GM06990 (cell line): ENCODE results near the gene NR1I2.

ENCODE experiments used
- DNase-seq: peaks from one replicate; pipeline ENCODE4 v3.0.0-alpha.2; 2011; ENCODE audit not compliant: insufficient read length; ENCODE audit errors: extremely low read depth
- H3K27me3 ChIP-seq: replicated peaks from 2 replicates; pipeline ENCODE4 v1.6.0; 2011; ENCODE audit warnings: low read length; ENCODE audit not compliant: control insufficient read depth, insufficient read depth
- H3K36me3 ChIP-seq: 2 replicates; pipeline ENCODE4 v1.5.1; 2011; ENCODE audit warnings: low read length; ENCODE audit not compliant: control insufficient read depth, insufficient read depth
- H3K4me3 ChIP-seq: replicated peaks from 2 replicates; pipeline ENCODE4 v1.5.1; 2011; ENCODE audit warnings: low read depth, mild to moderate bottlenecking, control low read depth, low read length
- CTCF ChIP-seq: IDR thresholded peaks from 2 replicates; pipeline ENCODE4 v1.5.1; 2011; ENCODE audit warnings: low read length, control low read depth, mild to moderate bottlenecking, inconsistent platforms; ENCODE audit not compliant: insufficient read depth, poor library complexity, severe bottlenecking

The NR1I2 gene

GRCh38 chr3:119745942-119746341, 36.0 kb upstream of the NR1I2 start:
- no peaks in the 10 kb centered on the region for H3K36me3 ChIP-seq
- no peak for TF ChIP-seq CTCF
- no peaks in the 10 kb centered on the region for H3K27me3 ChIP-seq
- DNase-seq = no peak
- no peak overlapping the region for H3K4me3 ChIP-seq

- no peak overlapping the region for H3K4me3 ChIP-seq
Observed at GRCh38 chr3:119746423-119746822, 35.5 kb upstream of the NR1I2 start.

GRCh38 chr3:119747357-119747756, 34.5 kb upstream of the NR1I2 start:
- DNase-seq = no peak

More at GRCh38 chr3:119746423-119746822, 35.5 kb upstream of the NR1I2 start:
- Histone ChIP-seq H3K27me3 (no peaks in the 10 kb centered on the region), H3K36me3 (no peaks in the 10 kb centered on the region)
- TF ChIP-seq CTCF = no peak
- no peak for DNase-seq

GRCh38 chr3:119748991-119749390, 32.9 kb upstream of the NR1I2 start:
- Histone ChIP-seq H3K36me3 (no peaks in the 10 kb centered on the region), H3K4me3 (no peak overlapping the region), H3K27me3 (no peaks in the 10 kb centered on the region)
- DNase-seq = no peak
- TF ChIP-seq CTCF = no peak

More at GRCh38 chr3:119747357-119747756, 34.5 kb upstream of the NR1I2 start:
- Histone ChIP-seq H3K36me3 (no peaks in the 10 kb centered on the region), H3K4me3 (no peak overlapping the region), H3K27me3 (no peaks in the 10 kb centered on the region)
- TF ChIP-seq CTCF = no peak

- no peaks in the 10 kb centered on the region for H3K36me3 ChIP-seq
- no peak overlapping the region for H3K4me3 ChIP-seq
- DNase-seq = no peak
- no peak for TF ChIP-seq CTCF
- H3K27me3 ChIP-seq = no peaks in the 10 kb centered on the region
Observed at GRCh38 chr3:119751423-119751822, 30.5 kb upstream of the NR1I2 start.

DNA sequence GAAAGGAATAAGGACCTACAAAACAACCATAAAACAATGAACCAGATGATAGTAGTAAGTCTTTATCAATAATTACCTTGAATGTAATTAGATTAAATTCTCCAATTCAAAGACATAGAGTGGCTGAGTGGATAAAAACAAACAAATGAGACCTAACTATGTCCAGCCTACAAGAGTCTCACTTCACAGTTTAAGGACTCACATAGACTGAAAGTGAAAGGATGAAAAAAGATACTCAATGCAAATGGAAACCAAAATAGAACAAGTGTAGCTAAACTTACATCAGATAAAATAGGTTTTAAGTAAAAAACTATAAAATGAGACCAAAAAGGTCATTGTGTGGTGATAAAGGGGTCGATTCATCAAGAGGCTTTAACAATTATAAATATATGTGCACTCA, 21.9 kb upstream of the NR1I2 start:
- no peak for DNase-seq
- Histone ChIP-seq H3K27me3 (no peaks in the 10 kb centered on the region), H3K36me3 (no peaks in the 10 kb centered on the region), H3K4me3 (no peak overlapping the region)
- no peak for TF ChIP-seq CTCF
